IMR-90 (cell line): ENCODE results near the gene MAGI2.

ENCODE experiments used
- MAZ ChIP-seq: IDR thresholded peaks from 2 replicates; pipeline ENCODE4 v1.6.1; 2012; ENCODE audit warnings: low read depth, mild to moderate bottlenecking, low read length, improper control_type of control experiment, moderate library complexity, borderline replicate concordance
- MXI1 ChIP-seq: IDR thresholded peaks from 2 replicates; pipeline ENCODE4 v1.6.1; 2012; ENCODE audit warnings: low read depth, mild to moderate bottlenecking, low read length, moderate library complexity, borderline replicate concordance
- SMC3 ChIP-seq: fragments of 150-350 bp; IDR thresholded peaks from 2 replicates; pipeline ENCODE4 v1.6.1; 2016; ENCODE audit warnings: low read depth, mild to moderate bottlenecking, antibody characterized with exemption, low read length, moderate library complexity
- TF ChIP-seq, protein P1 (sequence below): conservative IDR thresholded peaks from 2 replicates; pipeline ENCODE4 v1.5.1; 2012; ENCODE audit warnings: mild to moderate bottlenecking, low read depth, low read length, improper control_type of control experiment

DNA sequence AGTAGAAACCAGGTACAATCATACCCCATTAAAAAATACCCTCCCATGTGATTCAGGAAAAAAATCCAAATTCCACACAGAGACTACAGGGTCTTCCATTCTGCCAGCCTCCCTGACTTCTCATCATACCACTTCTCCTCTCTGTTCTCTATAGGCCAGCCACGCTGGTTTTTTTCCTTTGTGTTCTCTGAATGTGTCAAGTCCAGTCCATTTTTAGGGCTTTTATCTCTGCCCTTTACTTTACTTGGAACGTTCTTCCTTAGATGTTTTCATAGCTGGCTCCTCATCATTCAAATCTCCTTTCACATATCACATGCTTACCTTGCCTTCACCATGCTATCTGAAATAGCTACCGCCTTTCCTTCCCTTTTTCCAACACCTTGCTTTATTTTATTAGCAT lies 1057.3 kb downstream of the MAGI2 start:
- TF ChIP-seq SMC3 (no peak), MAZ (no peak), MXI1 (no peak)
- TF ChIP-seq, protein P1, sequence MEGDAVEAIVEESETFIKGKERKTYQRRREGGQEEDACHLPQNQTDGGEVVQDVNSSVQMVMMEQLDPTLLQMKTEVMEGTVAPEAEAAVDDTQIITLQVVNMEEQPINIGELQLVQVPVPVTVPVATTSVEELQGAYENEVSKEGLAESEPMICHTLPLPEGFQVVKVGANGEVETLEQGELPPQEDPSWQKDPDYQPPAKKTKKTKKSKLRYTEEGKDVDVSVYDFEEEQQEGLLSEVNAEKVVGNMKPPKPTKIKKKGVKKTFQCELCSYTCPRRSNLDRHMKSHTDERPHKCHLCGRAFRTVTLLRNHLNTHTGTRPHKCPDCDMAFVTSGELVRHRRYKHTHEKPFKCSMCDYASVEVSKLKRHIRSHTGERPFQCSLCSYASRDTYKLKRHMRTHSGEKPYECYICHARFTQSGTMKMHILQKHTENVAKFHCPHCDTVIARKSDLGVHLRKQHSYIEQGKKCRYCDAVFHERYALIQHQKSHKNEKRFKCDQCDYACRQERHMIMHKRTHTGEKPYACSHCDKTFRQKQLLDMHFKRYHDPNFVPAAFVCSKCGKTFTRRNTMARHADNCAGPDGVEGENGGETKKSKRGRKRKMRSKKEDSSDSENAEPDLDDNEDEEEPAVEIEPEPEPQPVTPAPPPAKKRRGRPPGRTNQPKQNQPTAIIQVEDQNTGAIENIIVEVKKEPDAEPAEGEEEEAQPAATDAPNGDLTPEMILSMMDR = no peak
